ENCODE measurements around the gene PRX. TPM values are rescaled to one million over a fixed set of nuclear protein-coding genes. Genes with fewer than 3 reads are reported as not detected.
"Not testable (repeated sequence)": the region's sequence is repeated elsewhere in the genome, so short reads cannot be mapped to it uniquely, and the experiment has no call there.

Gene PRX
- total RNA-seq, 1 donor from 2014 or later, result 0.87 TPM

GRCh38 chr19:40370997-40371801 lies 42.0 kb downstream of the PRX start:
- Mint-ChIP-seq H3K4me3 (ENCODE audit: low read depth) (no peak overlapping the region), H3K27me3 (ENCODE audit: low read depth) (no peaks in the 10 kb centered on the region), H3K9me3 (no peaks in the 10 kb centered on the region), H3K4me1 (ENCODE audit: low read depth) (peaks cover 3% of the 10 kb centered on the region), H3K27ac (no peak overlapping the region), H3K36me3 (ENCODE audit: low read depth) (peaks cover 7% of the 10 kb centered on the region)
- intact Hi-C loops (cut with micrococcal nuclease), result no loop called here
- no peak for DNase-seq (ENCODE audit: low spot score)

- H3K4me1 Mint-ChIP-seq (ENCODE audit: low read depth); H3K36me3 Mint-ChIP-seq (ENCODE audit: low read depth); H3K4me3 Mint-ChIP-seq (ENCODE audit: low read depth); H3K27ac Mint-ChIP-seq; H3K27me3 Mint-ChIP-seq (ENCODE audit: low read depth); intact Hi-C loops (cut with micrococcal nuclease); H3K9me3 Mint-ChIP-seq; DNase-seq (ENCODE audit: low spot score): not testable (repeated sequence)
Observed at GRCh38 chr19:40370253-40370652, 42.9 kb downstream of the PRX start.

GRCh38 chr19:40369797-40370196 lies 43.4 kb downstream of the PRX start:
- Mint-ChIP-seq H3K27ac (no peak overlapping the region), H3K27me3 (ENCODE audit: low read depth) (no peaks in the 10 kb centered on the region), H3K4me3 (ENCODE audit: low read depth) (no peak overlapping the region), H3K9me3 (no peaks in the 10 kb centered on the region), H3K4me1 (ENCODE audit: low read depth) (peaks cover 8% of the 10 kb centered on the region), H3K36me3 (ENCODE audit: low read depth) (peaks cover 9% of the 10 kb centered on the region)
- intact Hi-C loops (cut with micrococcal nuclease), result no loop called here
- DNase-seq (ENCODE audit: low spot score), result no peak

DNA sequence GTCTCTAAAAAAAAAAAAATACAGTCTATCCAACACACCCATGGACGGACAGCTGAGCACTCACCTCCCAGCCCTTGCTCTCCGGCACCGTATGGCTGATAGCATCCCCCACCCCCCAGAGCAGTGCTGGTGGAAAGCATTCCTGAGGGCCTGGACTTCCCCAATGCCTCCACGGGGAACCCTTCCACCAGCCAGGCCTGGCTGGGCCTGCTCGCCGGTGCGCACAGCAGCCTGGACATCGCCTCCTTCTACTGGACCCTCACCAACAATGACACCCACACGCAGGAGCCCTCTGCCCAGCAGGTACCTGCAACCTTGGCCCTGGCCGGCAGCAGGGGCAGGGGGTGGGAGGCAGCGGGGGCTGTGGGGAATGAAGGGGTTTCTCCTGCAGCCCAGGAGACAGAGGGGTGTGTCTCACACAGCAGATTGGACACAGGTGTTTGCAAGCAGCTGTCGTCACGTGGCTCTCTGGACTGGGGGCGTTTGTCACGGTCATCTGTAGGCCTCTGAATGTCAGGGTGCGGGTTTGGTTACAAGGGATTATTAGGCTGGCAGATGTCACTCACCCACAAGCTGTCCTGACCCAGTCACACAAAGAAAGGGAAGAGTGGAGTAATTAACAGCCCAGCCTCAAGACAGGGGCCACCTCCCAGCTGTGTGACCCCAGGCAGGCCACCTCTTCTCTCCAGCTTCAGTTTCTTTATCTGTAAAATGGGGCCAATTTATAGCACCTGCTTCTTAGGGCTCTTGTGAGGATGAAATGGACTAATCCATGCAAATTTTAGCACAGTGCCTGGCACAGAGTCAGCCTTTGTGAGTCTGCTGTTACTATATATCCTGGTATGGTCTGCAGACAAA lies 45.4 kb downstream of the PRX start:
- no peak overlapping the region for H3K27ac Mint-ChIP-seq
- DNase-seq (ENCODE audit: low spot score), result no peak
- H3K4me3 Mint-ChIP-seq (ENCODE audit: low read depth), result no peak overlapping the region
- no peaks in the 10 kb centered on the region for H3K9me3 Mint-ChIP-seq
- peaks cover 10% of the 10 kb centered on the region for H3K4me1 Mint-ChIP-seq (ENCODE audit: low read depth)
- H3K27me3 Mint-ChIP-seq (ENCODE audit: low read depth), result no peaks in the 10 kb centered on the region
- peaks cover 9% of the 10 kb centered on the region for H3K36me3 Mint-ChIP-seq (ENCODE audit: low read depth)
- intact Hi-C loops (cut with micrococcal nuclease), result no loop called here

DNA sequence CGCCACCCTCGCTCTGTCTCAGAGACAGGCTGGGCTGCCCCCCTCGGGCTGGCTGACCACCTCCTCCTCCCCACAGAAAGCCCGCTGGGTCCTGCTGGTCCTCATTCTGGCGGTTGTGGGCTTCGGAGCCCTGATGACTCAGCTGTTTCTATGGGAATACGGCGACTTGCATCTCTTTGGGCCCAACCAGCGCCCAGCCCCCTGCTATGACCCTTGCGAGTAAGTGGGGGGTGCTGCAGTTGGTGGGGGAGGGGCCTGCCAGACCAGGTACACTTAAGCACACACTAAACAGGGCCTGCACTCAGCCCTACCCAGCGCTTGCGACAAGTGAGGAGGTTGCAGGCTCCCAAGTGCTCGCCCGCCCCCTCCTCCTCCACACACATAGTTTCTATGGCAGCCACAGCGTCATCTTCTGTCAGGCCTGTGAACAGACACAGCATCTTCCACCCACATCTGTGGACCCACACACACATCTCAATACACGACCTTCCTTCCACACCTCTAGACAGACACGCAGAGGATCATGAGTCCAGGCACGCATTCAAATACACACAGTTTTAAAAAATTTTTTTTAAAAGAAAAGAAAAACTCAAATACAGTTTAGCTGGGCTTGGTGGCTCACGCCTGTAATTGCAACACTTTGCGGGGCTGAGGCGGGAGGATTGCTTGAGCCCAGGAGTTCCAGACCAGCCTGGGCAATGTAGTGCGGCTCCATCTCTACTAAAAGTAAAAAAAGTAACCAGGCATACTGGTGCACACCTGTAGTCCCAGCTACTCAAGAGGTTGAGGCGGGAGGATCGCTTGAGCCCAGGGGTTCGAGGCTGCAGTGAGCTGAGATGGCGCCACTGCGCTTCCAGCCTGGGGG lies 46.2 kb downstream of the PRX start:
- peaks cover 12% of the 10 kb centered on the region for H3K4me1 Mint-ChIP-seq (ENCODE audit: low read depth)
- H3K27ac Mint-ChIP-seq, result no peak overlapping the region
- H3K4me3 Mint-ChIP-seq (ENCODE audit: low read depth), result no peak overlapping the region
- H3K36me3 Mint-ChIP-seq (ENCODE audit: low read depth), result peaks cover 9% of the 10 kb centered on the region
- no peak for DNase-seq (ENCODE audit: low spot score)
- no peaks in the 10 kb centered on the region for H3K27me3 Mint-ChIP-seq (ENCODE audit: low read depth)
- H3K9me3 Mint-ChIP-seq, result no peaks in the 10 kb centered on the region
- intact Hi-C loops (cut with micrococcal nuclease), result no loop called here

DNA sequence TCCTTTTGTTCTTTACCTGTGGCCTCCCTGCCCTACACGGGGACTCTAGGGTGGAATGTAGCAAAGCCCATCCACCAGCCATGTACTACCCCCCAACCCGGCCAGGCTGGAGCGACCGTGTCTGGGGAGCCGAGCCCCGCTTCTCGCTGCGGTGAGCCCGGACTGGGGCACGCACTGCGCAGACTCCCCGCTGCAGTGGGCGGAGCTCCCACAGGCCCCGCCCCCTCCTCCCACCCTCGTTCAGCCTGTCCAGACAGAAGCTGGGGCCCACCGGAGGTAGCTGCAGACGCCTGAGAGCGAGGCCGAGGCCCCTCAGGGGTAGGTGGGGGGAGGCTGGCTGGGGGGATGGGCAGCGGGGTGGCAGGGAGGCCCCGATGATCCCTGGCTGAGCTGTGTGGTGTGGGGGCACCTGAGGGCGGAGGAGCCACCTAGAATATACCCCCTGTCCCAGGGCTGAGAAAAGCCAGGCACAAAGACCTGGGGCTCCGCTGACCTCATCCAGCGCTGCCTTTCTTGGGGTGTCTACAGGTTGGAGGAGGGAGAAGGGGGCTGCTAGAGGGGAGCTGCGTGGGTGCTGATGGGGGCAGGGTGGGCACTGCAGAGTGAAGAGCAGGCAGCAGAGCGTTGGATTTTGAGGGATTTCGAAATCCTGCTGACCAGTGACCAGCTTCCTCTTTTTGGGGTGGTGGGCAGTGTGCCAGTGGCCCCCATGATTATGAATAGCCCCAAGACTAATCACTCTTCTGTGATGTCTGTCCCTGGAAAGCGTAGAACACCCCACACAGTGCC lies 47.4 kb downstream of the PRX start:
- intact Hi-C loops (cut with micrococcal nuclease), result no loop called here
- no peaks in the 10 kb centered on the region for H3K9me3 Mint-ChIP-seq
- H3K36me3 Mint-ChIP-seq (ENCODE audit: low read depth), result peaks cover 9% of the 10 kb centered on the region
- H3K27ac Mint-ChIP-seq, result peak overlapping the region; percentile 7
- peaks cover 12% of the 10 kb centered on the region for H3K4me1 Mint-ChIP-seq (ENCODE audit: low read depth)
- peak; percentile 24 for DNase-seq (ENCODE audit: low spot score)
- H3K27me3 Mint-ChIP-seq (ENCODE audit: low read depth), result no peaks in the 10 kb centered on the region
- H3K4me3 Mint-ChIP-seq (ENCODE audit: low read depth), result peak overlapping the region; percentile 63

DNA sequence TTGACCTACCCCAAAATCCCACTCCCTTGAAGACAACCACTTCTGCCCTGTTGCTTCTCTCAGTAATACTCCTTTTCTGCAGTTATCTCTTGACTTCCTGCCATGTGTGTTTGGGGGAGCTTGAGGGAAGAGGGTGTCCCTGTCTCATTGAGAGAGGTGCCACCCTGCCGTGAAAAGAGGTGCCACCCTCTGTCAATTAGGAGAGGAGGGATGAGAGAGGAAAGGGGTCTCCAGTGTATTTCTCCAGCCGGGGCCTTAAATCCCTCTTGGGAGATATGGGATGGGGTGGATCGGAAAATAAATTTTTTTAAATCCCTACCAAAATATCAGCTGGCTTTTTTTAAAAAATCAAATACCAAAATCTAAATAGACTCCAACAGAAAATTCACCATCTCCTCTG lies 48.2 kb downstream of the PRX start:
- Mint-ChIP-seq H3K9me3 (no peaks in the 10 kb centered on the region), H3K4me1 (ENCODE audit: low read depth) (peaks cover 12% of the 10 kb centered on the region), H3K36me3 (ENCODE audit: low read depth) (peaks cover 7% of the 10 kb centered on the region), H3K27ac (no peak overlapping the region), H3K4me3 (ENCODE audit: low read depth) (peak overlapping the region; percentile 63), H3K27me3 (ENCODE audit: low read depth) (no peaks in the 10 kb centered on the region)
- intact Hi-C loops (cut with micrococcal nuclease), result no loop called here
- no peak for DNase-seq (ENCODE audit: low spot score)

GRCh38 chr19:40363069-40363468 lies 50.1 kb downstream of the PRX start:
- peaks cover 7% of the 10 kb centered on the region for H3K36me3 Mint-ChIP-seq (ENCODE audit: low read depth)
- H3K4me3 Mint-ChIP-seq (ENCODE audit: low read depth), result no peak overlapping the region
- peak overlapping the region; percentile 10 for H3K27ac Mint-ChIP-seq
- intact Hi-C loops (cut with micrococcal nuclease), result no loop called here
- H3K27me3 Mint-ChIP-seq (ENCODE audit: low read depth), result no peaks in the 10 kb centered on the region
- H3K4me1 Mint-ChIP-seq (ENCODE audit: low read depth), result peaks cover 12% of the 10 kb centered on the region
- no peak for DNase-seq (ENCODE audit: low spot score)
- no peaks in the 10 kb centered on the region for H3K9me3 Mint-ChIP-seq

- Mint-ChIP-seq H3K27ac (no peak overlapping the region), H3K36me3 (ENCODE audit: low read depth) (peaks cover 7% of the 10 kb centered on the region), H3K9me3 (no peaks in the 10 kb centered on the region), H3K4me3 (ENCODE audit: low read depth) (no peak overlapping the region), H3K27me3 (ENCODE audit: low read depth) (no peaks in the 10 kb centered on the region), H3K4me1 (ENCODE audit: low read depth) (peaks cover 14% of the 10 kb centered on the region)
- intact Hi-C loops (cut with micrococcal nuclease), result no loop called here
- DNase-seq (ENCODE audit: low spot score), result no peak
Observed at GRCh38 chr19:40362160-40362559, 51.0 kb downstream of the PRX start.

- H3K4me3 Mint-ChIP-seq (ENCODE audit: low read depth), result no peak overlapping the region
- H3K27me3 Mint-ChIP-seq (ENCODE audit: low read depth), result no peaks in the 10 kb centered on the region
- no peak overlapping the region for H3K27ac Mint-ChIP-seq
- DNase-seq (ENCODE audit: low spot score), result no peak
- intact Hi-C loops (cut with micrococcal nuclease), result no loop called here
- H3K4me1 Mint-ChIP-seq (ENCODE audit: low read depth), result peaks cover 16% of the 10 kb centered on the region
- peaks cover 2% of the 10 kb centered on the region for H3K36me3 Mint-ChIP-seq (ENCODE audit: low read depth)
- no peaks in the 10 kb centered on the region for H3K9me3 Mint-ChIP-seq
Observed at GRCh38 chr19:40360708-40361241, 52.4 kb downstream of the PRX start.

DNA sequence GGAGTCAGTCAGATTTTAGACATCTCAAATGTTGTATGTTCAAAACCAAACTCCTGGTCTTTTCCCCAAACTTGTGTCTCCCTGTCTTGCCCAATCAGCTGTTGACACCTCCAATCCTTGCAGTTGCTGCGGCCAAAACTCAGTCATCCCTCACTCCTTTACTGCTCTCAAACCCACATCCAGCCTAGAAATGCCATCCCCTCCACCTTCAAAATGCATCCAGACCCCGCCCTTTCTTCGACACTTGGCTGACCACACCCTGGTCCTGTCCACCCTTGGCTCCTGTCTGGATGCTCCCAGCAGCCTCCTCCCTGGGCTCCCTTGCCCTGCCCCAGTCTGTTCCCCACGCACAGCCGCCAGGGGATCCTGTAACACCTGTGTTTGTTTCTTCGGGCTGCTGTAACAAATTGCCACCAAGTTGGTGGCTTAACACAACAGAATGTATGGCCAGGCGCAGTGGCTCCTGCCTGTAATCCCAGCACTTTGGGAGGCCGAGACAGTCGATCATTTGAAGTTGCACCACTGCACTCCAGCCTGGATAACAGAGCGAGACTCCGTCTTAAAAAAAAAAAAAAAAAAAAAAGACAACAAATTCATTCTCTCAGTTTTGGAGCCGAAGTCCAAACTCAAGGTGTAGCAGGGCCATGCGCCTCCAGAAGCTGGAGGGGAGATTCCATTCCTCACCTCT lies 53.0 kb downstream of the PRX start:
- Mint-ChIP-seq H3K4me1 (ENCODE audit: low read depth) (peaks cover 14% of the 10 kb centered on the region), H3K27me3 (ENCODE audit: low read depth) (no peaks in the 10 kb centered on the region), H3K36me3 (ENCODE audit: low read depth) (peaks cover 2% of the 10 kb centered on the region), H3K4me3 (ENCODE audit: low read depth) (no peak overlapping the region), H3K27ac (no peak overlapping the region), H3K9me3 (no peaks in the 10 kb centered on the region)
- intact Hi-C loops (cut with micrococcal nuclease), result no loop called here
- DNase-seq (ENCODE audit: low spot score), result no peak
